ENCODE measurements around the gene IGSF6.
A peak's percentile ranks its signal among the peaks of the same experiment; 100 is the strongest.
"Not testable (repeated sequence)": the region's sequence is repeated elsewhere in the genome, so short reads cannot be mapped to it uniquely, and the experiment has no call there.

Gene IGSF6

DNA sequence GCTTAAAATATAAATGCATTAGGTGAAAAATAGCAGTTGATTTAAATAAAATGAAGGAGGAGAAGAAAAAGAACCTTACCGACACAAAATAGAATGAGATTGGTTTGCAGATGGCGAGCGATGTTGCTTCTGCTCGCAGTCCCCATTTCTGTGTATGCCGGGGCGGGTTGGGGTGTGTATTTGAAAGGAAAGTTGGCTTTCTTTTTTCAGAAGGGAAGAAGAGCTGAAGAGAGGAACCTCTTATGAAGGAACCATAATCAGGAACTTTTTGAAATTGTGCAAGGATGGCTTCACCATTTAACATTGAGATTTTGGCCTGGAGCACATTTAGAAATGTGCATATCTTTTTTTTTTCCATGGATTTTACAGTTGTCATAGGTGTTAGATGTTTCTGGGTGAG lies at the start of gene IGSF6:
Gene IGSF6 (minus strand): TSS at position 156 of the 400 bp plus-strand sequence. CDS start 10 bp downstream, at position 146.
- DNase-seq, result peak; percentile 88

GRCh38 chr16:21701271-21701670 lies 48.9 kb upstream of the IGSF6 start:
- DNase-seq, result no peak

- no peak for DNase-seq
Measured at GRCh38 chr16:21698169-21699032, 46.0 kb upstream of the IGSF6 start.

GRCh38 chr16:21697032-21697431 lies 44.6 kb upstream of the IGSF6 start:
- DNase-seq, result no peak

GRCh38 chr16:21694609-21695008 lies 42.2 kb upstream of the IGSF6 start:
- no peak for DNase-seq

- not testable (repeated sequence) for DNase-seq
Measured at GRCh38 chr16:21690967-21691366, 38.6 kb upstream of the IGSF6 start.

- no peak for DNase-seq
Measured at GRCh38 chr16:21689107-21689506, 36.7 kb upstream of the IGSF6 start.

GRCh38 chr16:21685034-21685455 lies 32.6 kb upstream of the IGSF6 start:
- DNase-seq, result no peak

DNA sequence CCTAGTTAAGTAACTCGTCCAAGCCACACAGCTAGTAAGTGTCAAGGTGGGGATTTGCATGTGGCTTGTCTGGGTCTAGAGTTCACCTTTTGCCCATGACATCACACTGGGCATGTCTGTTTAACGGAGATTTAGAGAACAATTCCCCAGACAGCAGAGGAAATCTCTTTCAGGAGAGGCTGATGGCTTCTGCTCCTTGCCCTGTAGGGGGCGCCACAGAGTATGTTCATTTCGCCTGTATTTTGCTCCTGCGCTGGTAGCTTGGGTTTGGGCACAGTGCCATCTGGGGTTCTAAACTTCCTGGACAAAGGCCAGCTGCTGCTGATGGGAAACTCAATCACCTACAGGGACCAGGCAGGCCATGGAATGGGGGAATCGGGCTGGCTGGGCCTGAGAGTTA lies 31.8 kb upstream of the IGSF6 start:
- no peak for DNase-seq

DNA sequence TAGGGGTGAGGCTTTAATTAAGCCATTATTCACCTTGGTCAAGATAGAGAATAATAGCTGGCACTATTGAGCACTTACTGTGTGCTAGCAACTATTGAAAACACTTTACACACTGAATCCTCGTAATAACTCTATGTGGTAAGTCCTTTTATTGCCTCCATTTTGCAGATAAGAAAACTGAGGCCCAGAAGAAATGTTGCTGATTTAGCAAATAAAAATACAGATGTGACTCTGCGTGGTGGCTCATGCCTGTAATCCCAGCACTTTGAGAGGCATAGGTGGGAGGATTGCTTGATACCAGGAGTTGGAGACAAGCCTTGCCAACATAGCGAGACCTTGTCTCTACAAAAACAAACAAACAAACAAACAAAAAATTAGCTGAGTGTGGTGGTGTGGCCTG lies 30.8 kb upstream of the IGSF6 start:
- DNase-seq, result no peak

DNA sequence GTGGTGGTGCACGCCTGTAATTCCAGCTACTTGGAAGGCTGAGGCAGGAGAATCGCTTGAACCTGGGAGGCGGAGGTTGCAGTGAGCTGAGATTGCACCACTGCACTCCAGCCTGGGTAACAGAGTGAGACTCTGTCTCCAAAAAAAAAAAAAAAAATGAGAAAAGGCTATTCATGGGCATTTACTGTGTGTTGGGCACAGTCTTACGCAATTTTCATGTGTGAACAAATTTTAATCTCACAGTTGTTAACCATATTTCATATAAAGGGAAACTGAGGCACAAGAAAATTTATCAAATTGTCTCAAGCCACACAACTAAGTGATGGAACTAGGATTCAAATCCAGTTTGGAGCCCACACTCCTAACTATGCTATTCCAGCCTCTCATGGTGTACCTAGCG lies 28.3 kb upstream of the IGSF6 start:
- not testable (repeated sequence) for DNase-seq

DNA sequence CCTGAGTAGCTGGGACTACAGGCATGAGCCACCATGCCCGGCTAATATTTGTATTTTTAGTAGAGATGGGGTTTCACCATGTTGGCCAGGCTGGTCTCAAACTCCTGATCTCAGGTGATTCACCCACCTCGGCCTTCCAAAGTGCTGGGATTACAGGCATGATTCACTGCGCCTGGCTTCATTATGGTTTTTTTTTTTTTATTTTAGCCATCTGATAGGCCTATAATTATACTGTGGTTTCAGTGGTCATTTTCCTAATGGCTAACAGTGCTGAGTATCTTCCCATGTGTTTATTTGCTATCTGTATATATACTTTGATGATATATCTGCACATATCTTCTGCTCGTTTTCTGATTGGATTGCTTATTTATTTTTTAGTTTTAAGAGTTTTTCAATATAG lies 22.0 kb upstream of the IGSF6 start:
- DNase-seq, result not testable (repeated sequence)

- no peak for DNase-seq
Measured at GRCh38 chr16:21673469-21673868, 21.1 kb upstream of the IGSF6 start.

GRCh38 chr16:21667575-21667974 lies 15.2 kb upstream of the IGSF6 start:
- no peak for DNase-seq

- no peak for DNase-seq
Measured at GRCh38 chr16:21666772-21667171, 14.4 kb upstream of the IGSF6 start.

DNA sequence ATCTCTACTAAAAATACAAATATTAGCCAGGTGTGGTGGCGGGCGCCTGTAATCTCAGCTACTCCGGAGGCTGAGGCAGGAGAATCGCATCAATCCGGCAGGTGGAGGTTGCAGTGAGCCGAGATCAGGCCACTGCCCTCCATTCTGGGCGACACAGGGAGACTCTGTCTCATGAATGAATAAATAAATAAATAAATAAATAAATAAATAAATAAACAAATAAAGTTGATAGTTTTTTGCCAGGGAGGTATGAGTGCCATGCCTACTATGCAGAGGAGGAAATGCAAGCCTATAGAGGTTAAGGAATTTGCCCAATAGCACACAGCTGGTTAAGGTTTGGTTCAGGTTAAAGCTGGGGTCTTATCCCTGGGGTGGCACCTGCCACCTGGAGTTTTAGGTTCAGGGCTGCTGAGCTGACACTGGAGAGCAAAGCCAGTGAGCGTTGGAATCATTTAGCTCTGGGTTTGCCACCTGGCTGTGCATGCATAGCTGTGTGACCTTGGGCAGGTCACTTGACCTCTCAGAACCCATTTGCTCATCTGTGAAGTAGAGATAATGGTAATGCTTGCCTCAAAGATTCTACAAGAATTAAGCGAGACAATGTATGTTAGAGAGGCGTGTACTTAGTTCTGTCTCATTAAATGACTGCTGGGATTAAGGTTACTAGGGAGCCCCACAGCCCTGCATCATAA lies 12.5 kb upstream of the IGSF6 start:
- DNase-seq, result no peak

DNA sequence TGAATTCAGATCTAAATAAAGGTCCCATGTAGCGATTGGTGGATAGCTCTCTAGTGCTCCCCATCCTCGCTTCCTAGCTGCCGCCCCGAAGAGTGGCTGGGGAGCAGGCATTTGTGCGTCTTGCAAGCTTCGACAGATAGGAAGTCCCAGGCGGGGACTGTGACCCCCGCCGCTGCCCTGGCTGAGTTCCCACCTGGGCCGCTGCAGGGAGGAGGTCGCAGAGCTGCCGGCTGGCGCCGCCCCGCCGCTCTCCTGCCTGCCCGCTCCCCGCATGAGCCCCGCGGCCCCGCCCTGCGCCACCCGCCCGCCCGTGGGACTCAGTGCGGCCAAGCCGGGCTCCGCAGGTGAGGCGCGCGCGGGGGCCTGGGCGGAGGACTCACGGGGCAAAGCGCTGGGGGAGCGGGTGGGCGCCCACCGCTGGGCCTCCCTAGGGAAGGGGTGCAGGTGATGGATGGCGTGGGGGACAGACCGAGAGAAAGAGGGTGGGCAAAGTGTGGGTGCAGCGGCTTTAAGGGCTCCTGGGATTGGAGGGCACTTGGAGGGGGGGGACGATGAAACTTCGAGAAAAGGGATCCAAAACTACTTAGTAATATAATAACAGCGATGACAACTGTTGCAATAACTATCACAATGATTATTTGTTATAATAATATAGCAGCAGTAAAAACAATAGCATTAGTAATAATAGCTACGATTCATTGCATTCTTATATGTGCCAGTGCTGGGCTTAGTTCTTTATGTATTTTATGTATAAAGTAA lies 11.7 kb upstream of the IGSF6 start, which contains the start of gene OTOA:
Gene OTOA (plus strand): TSS at position 80 of the 759 bp plus-strand sequence. CDS start 14,547 bp downstream, outside the sequence.
- DNase-seq, result no peak

DNA sequence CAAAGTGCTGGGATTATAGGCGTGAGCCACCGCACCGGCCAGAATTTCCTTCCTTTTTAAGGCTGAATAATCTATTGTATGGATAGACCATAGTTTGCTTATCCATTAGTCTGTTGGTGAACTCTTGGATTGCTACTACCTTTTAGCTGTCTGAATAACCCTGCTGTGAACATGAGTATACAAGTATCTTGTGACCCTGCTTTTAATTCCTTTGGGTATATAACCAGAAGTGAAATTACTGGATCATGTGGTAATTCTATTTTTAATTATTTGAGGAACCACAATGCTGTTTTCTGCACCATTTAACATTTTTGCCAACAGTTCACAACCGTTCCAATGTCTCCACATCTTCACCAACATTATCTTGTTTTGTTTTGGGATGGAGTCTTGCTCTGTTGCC lies 6.7 kb upstream of the IGSF6 start:
- DNase-seq, result peak; percentile 53

DNA sequence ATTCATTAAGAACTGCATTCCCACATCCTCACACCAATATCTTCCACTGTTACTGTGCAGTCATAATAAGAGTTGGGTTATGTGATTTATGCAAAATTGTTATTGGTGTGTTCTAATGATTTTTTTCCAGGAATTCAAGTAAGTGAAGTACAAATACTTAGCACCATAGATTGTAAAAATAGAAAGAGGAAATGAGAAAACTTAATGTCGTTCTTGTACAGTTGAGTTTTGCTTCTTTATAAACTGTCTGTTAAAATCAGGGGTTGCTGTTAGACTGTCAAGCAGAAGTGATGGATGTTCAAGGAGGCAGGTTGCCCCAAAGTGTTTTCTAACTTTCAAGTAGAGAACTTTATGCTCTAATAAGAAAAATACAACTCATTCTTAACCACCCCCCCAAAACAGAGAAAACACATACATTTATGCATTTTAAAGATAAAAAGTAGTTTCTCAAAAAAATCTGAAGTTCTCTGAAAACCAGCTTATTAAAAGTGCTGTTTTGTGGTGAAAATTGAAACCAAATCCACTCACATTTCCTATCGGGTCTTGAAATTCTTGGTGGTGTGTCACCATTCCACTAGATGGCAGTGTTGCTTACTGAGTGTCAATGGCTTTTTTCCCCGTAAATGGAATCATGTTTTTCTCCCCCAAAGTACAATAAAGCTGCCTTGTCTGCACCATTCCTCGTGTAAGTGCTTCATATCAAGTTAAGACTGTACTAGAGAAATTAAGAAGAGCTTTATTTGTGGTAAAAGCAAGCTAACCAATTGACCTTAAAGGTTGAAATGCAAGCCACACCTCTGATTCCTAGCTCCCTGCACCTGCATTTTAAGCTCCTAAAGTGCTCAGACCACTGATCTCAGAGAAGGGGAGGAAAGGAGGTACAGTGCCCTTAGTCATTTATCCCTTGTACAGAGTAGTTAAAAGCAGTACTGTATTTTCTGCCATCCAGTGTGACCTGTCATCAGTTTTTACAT lies 4.7 kb upstream of the IGSF6 start:
- peak; percentile 78 for DNase-seq

DNA sequence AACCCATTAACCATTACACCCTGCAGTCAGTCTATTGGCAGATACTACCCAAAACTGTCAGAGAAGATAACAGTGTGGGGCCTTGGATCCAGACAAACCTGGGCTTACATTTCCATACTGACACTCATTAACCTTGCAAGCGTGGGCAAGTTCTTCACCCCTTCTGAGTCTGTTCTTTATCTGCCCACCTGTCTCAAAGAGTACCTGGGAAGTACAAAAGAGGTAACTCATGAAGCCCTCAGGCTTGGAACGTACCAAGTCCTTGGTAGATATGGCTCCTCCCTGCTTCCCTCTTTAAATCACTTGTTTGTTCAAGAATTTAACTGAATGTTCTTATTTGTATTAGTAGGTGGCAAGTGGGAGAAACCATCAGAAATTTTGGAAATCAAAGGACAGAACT lies 2.5 kb upstream of the IGSF6 start:
- DNase-seq, result no peak

GRCh38 chr16:21654466-21654865 lies 2.1 kb upstream of the IGSF6 start:
- DNase-seq, result peak; percentile 48

DNA sequence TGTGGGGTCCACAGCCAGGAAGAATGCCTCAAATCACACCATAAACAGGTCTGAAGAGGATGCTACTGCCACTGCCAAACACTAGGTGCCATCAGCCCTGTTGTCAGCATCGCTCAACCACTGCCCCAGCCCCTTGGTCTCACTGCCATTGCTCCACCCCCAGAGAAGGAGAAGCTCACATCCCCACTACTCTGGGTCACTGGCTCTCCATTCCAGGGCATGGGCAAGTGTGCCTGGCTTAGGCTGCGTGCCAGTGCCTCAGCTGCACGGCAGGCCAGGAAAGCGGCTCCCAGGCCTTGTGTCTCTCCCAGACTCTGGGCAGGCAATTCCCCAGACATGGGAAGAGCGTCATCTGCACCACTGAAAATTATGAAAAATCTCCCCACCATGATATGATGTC lies 1.2 kb upstream of the IGSF6 start:
- DNase-seq, result no peak

All from suppressor macrophage treated with lipopolysaccharide for 4 hours (primary cell).